Coronary artery (tissue), 2 donors: ENCODE data around the gene NDUFAF7.

ENCODE experiments used
- DNase-seq: peaks from one replicate; pipeline ENCODE4 v3.0.0-alpha.2; 2017; ENCODE audit warnings: low spot score
- H3K27ac ChIP-seq, 2 donors: fragments of 200-600 bp; sonication (generic); one replicate each; pipeline ENCODE4 v1.5.1; 2016 to 2019
- H3K4me3 ChIP-seq: fragments of 200-600 bp; sonication (generic); 2 replicates; pipeline ENCODE4 v1.5.1; 2016; ENCODE audit warnings: mild to moderate bottlenecking, moderate library complexity
- TF ChIP-seq, protein P1 (sequence below): fragments of 200-600 bp; sonication (generic); IDR thresholded peaks from one replicate; pipeline ENCODE4 v1.5.1; 2019; ENCODE audit warnings: antibody characterized with exemption

NDUFAF7 gene

GRCh38 chr2:37231241-37232130 is at the start of gene NDUFAF7, which contains the start of gene CEBPZ:
Gene NDUFAF7 (plus strand): TSS chr2:37231658. CDS start chr2:37231706, 48 bp downstream.
Gene CEBPZ (minus strand): TSS chr2:37231596. CDS start chr2:37231567, 29 bp downstream.
- H3K27ac ChIP-seq, result peak within 1 kb of the TSS; percentile 89 to 92
- DNase-seq, result peak; percentile 96
- TF ChIP-seq, protein P1, sequence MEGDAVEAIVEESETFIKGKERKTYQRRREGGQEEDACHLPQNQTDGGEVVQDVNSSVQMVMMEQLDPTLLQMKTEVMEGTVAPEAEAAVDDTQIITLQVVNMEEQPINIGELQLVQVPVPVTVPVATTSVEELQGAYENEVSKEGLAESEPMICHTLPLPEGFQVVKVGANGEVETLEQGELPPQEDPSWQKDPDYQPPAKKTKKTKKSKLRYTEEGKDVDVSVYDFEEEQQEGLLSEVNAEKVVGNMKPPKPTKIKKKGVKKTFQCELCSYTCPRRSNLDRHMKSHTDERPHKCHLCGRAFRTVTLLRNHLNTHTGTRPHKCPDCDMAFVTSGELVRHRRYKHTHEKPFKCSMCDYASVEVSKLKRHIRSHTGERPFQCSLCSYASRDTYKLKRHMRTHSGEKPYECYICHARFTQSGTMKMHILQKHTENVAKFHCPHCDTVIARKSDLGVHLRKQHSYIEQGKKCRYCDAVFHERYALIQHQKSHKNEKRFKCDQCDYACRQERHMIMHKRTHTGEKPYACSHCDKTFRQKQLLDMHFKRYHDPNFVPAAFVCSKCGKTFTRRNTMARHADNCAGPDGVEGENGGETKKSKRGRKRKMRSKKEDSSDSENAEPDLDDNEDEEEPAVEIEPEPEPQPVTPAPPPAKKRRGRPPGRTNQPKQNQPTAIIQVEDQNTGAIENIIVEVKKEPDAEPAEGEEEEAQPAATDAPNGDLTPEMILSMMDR, result no peak
- H3K4me3 ChIP-seq, result peak within 1 kb of the TSS; percentile 80

- Histone ChIP-seq H3K4me3 (no peak overlapping the region), H3K27ac (no peak overlapping the region)
- TF ChIP-seq, protein P1, result no peak
- no peak for DNase-seq
These were observed 49.5 kb upstream of the NDUFAF7 start for GRCh38 chr2:37181726-37182684.

- TF ChIP-seq, protein P1, result no peak
- Histone ChIP-seq H3K4me3 (no peak within 1 kb of the TSS), H3K27ac (no peak within 1 kb of the TSS)
- no peak for DNase-seq
These were observed 42.9 kb upstream of the NDUFAF7 start, which contains the start of gene SULT6B1 for GRCh38 chr2:37188570-37188969. Gene SULT6B1 (minus strand): TSS chr2:37188670. CDS start chr2:37188640, 30 bp downstream.

DNA sequence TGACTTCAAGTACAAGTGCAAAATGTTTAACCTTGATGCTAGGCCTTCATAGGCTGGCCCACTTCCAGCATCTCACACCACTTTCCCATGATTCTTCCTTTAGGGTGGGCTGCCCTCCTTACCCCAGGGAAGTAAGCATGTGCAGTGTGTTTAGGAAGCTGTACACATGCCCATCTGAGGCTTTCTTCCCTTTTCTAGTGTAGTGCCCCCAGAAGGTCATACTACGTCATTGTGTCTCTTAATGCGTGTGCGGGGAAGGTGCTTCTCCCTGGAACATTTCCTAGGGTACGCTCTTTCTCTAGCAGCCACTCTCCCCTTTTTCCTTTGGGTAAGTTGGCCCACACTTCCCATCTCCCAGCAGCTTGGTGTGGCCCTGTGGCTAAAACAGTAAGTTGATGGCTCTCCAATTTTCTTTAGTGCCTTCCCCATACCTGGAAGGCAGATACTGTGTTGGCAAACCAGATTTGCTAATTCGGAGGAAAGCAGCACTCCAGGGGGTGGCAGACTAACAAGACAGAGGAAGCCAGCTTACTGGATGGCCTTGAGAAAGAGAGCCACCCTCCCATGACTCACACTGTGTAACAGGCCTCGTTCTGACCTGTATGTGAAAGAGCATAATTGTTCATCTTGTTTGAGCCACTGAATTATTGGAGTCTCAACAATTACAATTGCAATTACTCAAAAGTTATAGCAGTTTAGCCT is 41.9 kb upstream of the NDUFAF7 start:
- no peak for DNase-seq
- no peak overlapping the region for H3K27ac ChIP-seq

DNA sequence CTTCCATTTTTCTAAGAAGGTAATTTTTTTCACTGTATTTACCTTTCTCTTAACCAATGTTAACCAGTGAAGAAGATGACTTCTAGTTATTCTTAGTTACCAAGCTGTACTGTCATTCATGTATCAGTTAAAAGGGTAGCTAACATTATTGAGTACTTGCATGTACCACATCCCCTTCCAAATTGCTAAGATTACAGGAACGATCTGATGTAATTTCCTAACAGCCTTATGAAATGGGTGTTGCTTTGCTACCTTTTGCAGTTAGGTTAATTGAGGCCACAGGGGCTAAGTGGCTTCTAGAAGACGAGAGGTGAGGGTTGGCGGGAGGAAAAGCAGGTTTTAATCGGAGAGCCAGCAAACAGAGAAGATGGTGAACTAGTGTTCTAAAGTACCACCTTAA is 41.2 kb upstream of the NDUFAF7 start:
- H3K4me3 ChIP-seq, result no peak overlapping the region
- no peak overlapping the region for H3K27ac ChIP-seq
- TF ChIP-seq, protein P1, result no peak
- no peak for DNase-seq

More for the DNA sequence above, 41.9 kb upstream of the NDUFAF7 start:
- TF ChIP-seq, protein P1, result no peak
- H3K4me3 ChIP-seq, result no peak overlapping the region

- DNase-seq, result no peak
- Histone ChIP-seq H3K27ac (no peak overlapping the region), H3K4me3 (no peak overlapping the region)
- TF ChIP-seq, protein P1, result no peak
These were observed 40.2 kb upstream of the NDUFAF7 start for GRCh38 chr2:37191253-37191652.
